HG03469 (cell line): ENCODE results near the gene GAL3ST2.
"Not testable (repeated sequence)": the region's sequence is repeated elsewhere in the genome, so short reads cannot be mapped to it uniquely, and the experiment has no call there.

Source experiments
- ATAC-seq: cut with Tn5 transposase; IDR thresholded peaks from one replicate; pipeline ENCODE4 v1.9.1; 2021; ENCODE audit warnings: mild to moderate bottlenecking, moderate library complexity, moderate number of reproducible peaks; ENCODE audit not compliant: unreplicated experiment

The GAL3ST2 gene

GRCh38 chr2:241776336-241777169 lies at the start of gene GAL3ST2:
Gene GAL3ST2 (plus strand): TSS chr2:241776822. CDS start chr2:241776956, 134 bp downstream.
- no peak for ATAC-seq

DNA sequence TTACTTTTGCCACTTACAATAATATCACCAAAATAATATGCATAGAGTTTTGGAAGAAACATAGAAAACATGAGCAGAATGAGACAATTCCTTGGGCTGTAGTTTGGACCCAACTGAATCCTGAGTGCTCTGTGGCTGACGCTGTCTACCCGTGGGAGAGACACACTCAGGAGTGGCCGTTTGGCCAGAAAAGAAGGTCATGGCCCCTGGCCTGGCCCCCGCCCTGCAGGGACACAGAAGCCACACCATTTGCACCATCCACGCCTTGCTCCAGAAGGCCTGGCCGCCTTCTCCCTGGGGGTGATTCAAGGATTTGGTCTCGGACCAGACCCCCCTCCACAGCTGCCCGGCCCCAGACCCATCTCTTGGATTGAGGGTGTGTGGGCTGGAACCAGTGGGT lies 48.6 kb upstream of the GAL3ST2 start:
- no peak for ATAC-seq

DNA sequence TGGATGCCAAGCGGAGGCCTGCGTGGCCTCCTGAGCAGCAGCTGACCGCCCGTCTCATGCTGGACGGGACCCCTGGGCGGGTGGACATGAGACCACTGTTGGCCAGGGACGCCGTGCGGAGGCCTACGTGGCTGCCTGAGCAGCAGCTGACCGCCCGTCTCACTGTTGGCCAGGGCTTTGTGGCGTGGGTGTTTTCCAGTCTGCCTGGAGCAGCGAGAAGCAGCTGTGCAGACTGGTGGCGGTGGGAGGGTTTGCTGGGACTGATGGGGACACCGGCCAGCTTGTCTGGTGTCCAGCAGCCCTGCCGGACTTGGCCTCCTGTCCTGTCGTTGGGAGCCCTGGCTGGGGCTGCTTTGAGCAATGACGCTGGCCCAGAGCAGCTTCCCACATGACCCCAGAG lies 48.0 kb upstream of the GAL3ST2 start:
- no peak for ATAC-seq

- ATAC-seq: no peak
Measured at GRCh38 chr2:241729868-241730267, 46.8 kb upstream of the GAL3ST2 start.

DNA sequence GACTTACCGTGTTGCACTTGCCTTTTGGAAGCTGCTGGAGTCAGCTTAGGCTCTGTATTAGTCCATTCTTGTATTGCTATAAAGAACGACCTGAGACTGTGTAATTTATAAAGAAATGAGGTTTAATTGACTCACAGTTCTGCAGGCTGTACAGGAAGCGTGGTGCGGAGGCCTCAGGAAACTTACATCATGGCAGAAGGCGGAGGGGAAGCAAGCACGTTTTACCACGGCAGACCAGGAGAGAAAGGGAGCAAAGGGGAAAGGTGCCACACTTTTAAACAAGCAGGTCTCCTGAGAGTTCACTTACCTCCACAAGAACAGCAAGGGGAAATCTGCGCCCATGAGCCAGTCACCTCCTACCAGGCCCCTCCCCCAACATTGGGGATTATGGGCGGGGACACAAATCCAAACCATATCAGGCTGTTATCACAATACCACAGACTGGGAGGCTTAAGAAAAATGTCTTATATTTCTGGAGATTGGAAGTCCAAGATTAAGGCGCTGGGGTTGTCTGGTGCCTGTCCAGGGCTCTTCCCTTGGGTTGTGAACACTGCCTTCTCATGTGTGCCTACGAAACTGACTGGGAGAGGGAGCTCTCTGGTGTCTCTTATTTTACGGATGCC lies 45.8 kb upstream of the GAL3ST2 start:
- ATAC-seq: no peak

- not testable (repeated sequence) for ATAC-seq
Measured at GRCh38 chr2:241732513-241733186, 44.0 kb upstream of the GAL3ST2 start.

- no peak for ATAC-seq
Measured at GRCh38 chr2:241733391-241734207, 43.0 kb upstream of the GAL3ST2 start.

DNA sequence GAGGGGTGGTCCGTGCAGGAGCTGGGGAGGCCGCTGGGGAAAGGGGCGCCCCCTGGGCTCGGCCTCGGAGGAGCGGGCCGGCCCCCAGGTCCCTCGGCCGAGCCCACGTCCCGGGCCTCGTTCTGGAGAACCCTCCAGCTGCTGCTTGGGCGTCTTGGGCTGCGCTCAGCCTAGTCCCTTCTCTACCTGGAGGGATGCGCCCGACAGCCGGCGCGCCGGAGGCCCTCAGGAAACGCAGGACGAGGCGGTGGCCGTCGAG lies 42.5 kb upstream of the GAL3ST2 start:
- ATAC-seq: peak; percentile 14

DNA sequence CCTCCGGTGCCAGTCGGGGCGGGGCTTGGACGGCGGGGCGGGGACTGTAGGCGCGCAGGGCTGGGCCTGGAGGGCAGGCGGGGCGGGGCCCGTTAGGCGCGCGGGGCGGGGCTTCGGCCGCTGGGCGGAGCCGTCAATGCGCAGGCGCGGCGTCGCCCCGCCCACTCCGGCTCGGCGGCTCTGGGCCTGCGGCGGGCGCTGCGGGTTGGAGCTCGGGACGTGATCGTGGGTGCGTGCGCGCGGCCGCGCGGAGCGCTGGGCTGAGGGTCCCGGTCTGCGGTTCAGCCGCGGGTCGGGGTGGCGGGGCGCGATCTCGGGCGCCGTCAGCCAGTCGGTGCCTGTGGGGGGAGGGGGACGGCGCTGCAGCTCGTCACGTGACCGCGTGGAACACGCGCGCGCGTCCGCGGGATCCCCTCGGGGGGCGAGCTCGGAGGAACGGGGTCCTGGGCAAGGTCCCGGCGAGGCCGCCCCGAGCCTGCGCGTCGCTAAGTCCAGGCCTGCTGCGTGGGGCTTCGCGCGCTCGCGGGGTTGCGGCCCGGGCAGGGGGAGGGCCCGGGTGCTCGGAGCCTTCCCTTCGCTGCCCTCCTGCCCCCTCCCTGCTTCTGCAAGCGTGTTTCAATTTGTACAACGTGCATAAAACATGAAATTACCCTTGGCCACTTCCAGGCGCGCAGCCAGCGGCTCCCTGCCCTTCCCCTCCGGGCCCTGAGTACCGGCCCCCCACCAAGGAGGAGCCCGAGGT lies 42.0 kb upstream of the GAL3ST2 start, which contains the start of gene D2HGDH:
Gene D2HGDH, plus strand, starts transcription at position 164 of the 742 bp plus-strand sequence. CDS start 595 bp downstream, outside the sequence.
- ATAC-seq: peak; percentile 45

GRCh38 chr2:241736111-241736510 lies 40.5 kb upstream of the GAL3ST2 start:
- ATAC-seq: no peak

- no peak for ATAC-seq
Measured at GRCh38 chr2:241738040-241738686, 38.5 kb upstream of the GAL3ST2 start.

DNA sequence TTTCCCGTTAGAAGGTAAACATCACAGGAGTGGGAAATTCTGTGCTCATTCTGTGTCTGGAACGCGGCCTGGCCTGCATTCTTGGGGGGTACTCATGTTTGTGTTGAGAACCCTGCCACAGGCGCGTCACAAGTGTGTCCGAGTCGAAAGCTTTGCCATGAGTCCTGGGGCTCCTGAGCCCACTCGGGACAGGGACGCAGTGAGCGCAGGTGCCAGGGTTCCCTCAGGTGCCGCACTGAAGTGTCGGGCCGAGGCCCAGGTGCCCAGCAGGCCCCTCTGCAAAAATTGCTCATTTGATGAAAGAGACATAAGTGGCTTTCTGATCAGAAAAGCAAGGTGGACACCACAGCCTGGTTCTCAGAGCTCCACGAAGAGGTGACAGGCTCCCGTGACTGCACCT lies 37.4 kb upstream of the GAL3ST2 start:
- no peak for ATAC-seq

- ATAC-seq: no peak
Measured at GRCh38 chr2:241739651-241740050, 37.0 kb upstream of the GAL3ST2 start.

DNA sequence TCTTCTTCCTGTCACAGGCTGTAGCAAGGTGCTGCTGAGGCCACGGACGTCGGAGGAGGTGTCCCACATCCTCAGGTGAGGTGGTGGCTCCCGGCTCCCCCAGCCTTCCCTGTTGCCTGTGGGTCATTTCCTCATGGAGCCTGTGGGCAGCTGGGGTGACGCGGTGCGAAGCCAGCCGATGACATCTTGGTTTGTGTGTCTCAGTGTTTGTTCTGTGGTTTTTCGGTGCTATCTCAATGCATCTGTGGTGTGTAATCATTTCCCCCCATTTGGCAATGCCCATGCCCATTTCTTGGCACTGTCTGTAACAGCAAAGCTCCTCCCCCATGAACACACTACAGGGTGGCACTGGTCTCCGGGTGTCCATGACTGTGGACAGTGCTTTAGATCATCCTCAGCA lies 35.6 kb upstream of the GAL3ST2 start:
- no peak for ATAC-seq

DNA sequence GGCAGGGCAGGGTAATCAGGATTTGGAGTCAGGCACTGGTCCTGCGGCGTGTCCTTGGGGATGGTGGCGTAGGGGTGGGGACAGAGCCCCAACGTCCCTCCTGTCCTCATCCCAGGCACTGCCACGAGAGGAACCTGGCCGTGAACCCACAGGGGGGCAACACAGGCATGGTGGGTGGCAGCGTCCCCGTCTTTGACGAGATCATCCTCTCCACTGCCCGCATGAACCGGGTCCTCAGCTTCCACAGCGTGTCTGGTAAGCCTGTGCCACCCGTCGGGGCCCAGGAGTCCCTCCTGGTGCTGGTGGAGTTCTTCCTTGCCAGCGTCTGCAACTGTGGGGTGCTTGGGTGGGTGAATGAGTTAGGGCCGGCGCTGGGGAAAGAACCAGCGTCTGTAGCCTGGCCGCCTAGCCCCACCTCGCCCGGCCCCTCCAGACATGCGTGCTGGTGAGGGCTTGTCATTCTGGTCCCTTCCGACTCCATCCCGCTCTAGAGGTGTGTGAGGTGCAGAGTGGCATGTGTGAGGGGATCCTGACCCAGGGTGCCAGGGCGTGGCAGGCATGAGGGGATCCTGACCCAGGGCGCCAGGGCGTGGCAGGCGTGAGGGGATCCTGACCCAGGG lies 34.2 kb upstream of the GAL3ST2 start:
- ATAC-seq: no peak

- not testable (repeated sequence) for ATAC-seq
Measured at GRCh38 chr2:241743008-241743407, 33.6 kb upstream of the GAL3ST2 start.

DNA sequence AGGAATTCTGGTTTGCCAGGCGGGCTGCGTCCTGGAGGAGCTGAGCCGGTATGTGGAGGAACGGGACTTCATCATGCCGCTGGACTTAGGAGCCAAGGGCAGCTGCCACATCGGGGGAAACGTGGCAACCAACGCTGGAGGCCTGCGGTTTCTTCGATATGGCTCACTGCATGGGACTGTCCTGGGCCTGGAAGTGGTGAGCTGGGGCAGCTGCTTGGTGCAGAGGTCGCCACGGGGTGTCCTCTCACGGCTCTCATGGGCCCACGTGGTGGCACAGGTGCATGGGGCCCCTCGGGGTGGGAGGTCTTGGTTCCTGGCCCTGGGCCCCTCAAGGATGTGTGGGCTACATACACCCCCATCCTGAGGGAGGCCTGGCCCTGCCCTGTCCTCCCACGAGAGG lies 33.0 kb upstream of the GAL3ST2 start:
- ATAC-seq: no peak

- no peak for ATAC-seq
Measured at GRCh38 chr2:241744028-241744754, 32.4 kb upstream of the GAL3ST2 start.

DNA sequence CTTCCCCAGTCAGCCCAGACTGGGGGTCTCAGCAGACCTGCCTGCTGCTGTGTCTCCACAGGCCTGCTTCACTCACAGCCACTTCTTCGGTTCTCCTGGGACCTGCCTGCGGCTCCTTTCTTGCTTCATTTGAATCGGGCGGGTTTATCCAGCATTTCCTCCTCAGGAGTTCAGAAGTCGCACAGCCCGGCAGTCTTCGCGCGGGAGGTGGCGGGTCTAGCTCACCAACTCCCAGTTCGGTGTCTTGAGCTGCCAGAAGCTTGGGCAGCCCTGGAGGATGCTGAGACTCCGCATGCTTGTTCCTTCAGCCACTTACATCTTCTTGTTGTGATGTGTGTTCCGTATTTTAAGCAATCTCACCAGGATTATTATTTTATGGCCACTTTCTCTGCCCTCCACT lies 31.3 kb upstream of the GAL3ST2 start:
- no peak for ATAC-seq
